Kidney (tissue), 14 donors: ENCODE measurements around the gene GRIN3A. TPM values are rescaled to one million over a fixed set of nuclear protein-coding genes. Genes with fewer than 3 reads are reported as not detected.

Source experiments
- DNase-seq, 5 donors: peaks; one replicate each; pipeline ENCODE4 v3.0.0-alpha.2; 2013 to 2020
- FAIRE-seq: peaks from 2 replicates; lab custom pipeline; 2012; peaks lifted over from hg19 to GRCh38; lab: Jason Lieb, UNC
- H3K27ac ChIP-seq, 2 donors: one replicate each; pipeline ENCODE4 v1.7.0; 2013; ENCODE audit warnings: low read depth in 2 of 2, low read length in 2 of 2, inconsistent platforms in 1 of 2
- H3K27me3 ChIP-seq: one replicate; pipeline ENCODE4 v1.7.1; 2013; ENCODE audit warnings: low read length, inconsistent platforms; ENCODE audit not compliant: control insufficient read depth, insufficient read depth
- H3K36me3 ChIP-seq, 3 donors: one replicate each; pipeline versions ENCODE4 v1.7.0 to v1.7.1; 2013; ENCODE audit warnings: low read length in 3 of 3, control low read depth in 1 of 3, inconsistent platforms in 1 of 3; ENCODE audit not compliant: insufficient read depth in 3 of 3, control insufficient read depth in 2 of 3
- H3K4me1 ChIP-seq, 3 donors: one replicate each; pipeline versions ENCODE4 v1.7.0 to v1.7.1; 2013; ENCODE audit warnings: low read length in 3 of 3, inconsistent platforms in 1 of 3, low read depth in 1 of 3; ENCODE audit not compliant: control insufficient read depth in 2 of 3, insufficient read depth in 2 of 3
- H3K4me3 ChIP-seq, 3 donors: one replicate each; pipeline versions ENCODE4 v1.7.0 to v1.8.1; 2013; ENCODE audit warnings: low read length in 3 of 3, control low read depth in 1 of 3, inconsistent platforms in 1 of 3
- H3K9ac ChIP-seq, 3 donors: one replicate each; pipeline versions ENCODE4 v1.7.0 to v1.7.1; 2013; ENCODE audit warnings: low read length in 3 of 3, control low read depth in 1 of 3, inconsistent platforms in 1 of 3
- H3K9me3 ChIP-seq, 3 donors: one replicate each; pipeline versions ENCODE4 v1.7.0 to v1.7.1; 2013; ENCODE audit warnings: low read length in 3 of 3, control low read depth in 1 of 3, inconsistent platforms in 1 of 3; ENCODE audit not compliant: control insufficient read depth in 2 of 3, insufficient read depth in 1 of 3
- intact Hi-C: fragments of 100-400 bp; cut with DNase I; formaldehyde crosslinking; loops from one replicate; pipeline ENCODE4 v1.11.1; 2022
- polyA plus RNA-seq: library from polyadenylated mRNA; stranded (reverse); fragments of 350-450 nt; fragmentation: Illumina TruSeq; extraction: RNeasy Lipid Tissue Mini Kit (QIAGEN cat#74804); gene quantifications from one replicate; pipeline ENCODE4 v1.2.3, GENCODE V29; 2014; ENCODE audit warnings: low read depth, low replicate concordance; ENCODE audit not compliant: insufficient read depth
- total RNA-seq: library from RNA; stranded (reverse); fragmentation: NEBNext Ultra II Directional; extraction: Animal tissue kit (Norgen Biotek cat#: 25700); gene quantifications from one replicate; pipeline ENCODE4 v1.2.1, GENCODE V29; 2021
- TF ChIP-seq, protein P1 (sequence below): IDR thresholded peaks from 3 replicates; pipeline ENCODE4 v1.5.1; 2012; ENCODE audit warnings: mild to moderate bottlenecking, moderate library complexity, borderline replicate concordance; ENCODE audit not compliant: insufficient read depth; ENCODE audit errors: extremely low read depth
- donor health status: control.
- donor health status: control.
- donor health status: control.
- donor health status: control.
- donor health status: control.
- donor health status: DM: yes; HTN: yes; CAD: no.
- donor health status: Normal renal cell carcinoma (clear cell type).

Gene GRIN3A
- total and polyA plus RNA-seq, 2 donors from 2014 or later = 0.03 to 0.06 TPM

DNA sequence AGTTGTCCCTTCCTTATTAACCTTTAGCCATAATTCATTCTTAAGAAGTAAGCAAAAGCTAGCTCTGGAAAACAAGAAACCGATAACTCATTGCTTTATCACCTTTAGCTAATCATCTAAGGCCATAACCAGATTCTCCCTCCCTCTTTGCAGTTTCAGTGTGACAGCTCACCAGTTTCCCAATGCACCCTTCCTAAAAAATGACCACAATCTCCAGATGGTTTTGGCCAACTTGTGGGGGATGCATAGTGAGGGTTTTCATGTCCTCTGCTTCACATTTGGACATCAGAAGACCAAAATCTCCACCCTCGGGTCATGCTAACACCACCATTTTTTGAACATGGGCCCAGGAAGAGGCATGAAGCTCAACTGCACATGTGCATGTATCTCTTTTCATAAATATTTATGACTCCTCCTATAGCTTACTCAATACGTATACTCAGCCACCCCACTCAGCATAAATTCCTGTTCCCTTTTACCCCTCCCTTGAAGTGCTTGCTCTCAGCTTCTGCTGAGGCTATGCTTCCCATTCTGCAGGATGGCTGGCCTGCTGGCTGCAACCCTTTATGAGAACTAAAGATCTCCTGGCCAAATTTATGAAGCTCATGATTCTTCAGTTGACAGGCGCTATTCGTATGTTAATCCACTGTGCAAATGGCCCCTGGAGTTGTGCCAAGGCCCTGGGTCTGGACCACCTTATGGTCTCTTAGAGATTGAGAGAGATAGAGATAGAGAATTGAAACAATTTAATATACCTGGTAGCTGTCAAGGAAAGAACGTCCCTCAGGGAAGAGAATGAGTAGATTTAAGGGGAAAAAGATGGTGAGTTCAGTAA lies 158.5 kb downstream of the GRIN3A start:
- no peak overlapping the region for H3K4me3 ChIP-seq
- intact Hi-C loops = no loop called here
- no peaks in the 10 kb centered on the region for H3K27me3 ChIP-seq
- H3K27ac ChIP-seq = no peak overlapping the region
- H3K4me1 ChIP-seq = no peaks in the 10 kb centered on the region
- TF ChIP-seq, protein P1, sequence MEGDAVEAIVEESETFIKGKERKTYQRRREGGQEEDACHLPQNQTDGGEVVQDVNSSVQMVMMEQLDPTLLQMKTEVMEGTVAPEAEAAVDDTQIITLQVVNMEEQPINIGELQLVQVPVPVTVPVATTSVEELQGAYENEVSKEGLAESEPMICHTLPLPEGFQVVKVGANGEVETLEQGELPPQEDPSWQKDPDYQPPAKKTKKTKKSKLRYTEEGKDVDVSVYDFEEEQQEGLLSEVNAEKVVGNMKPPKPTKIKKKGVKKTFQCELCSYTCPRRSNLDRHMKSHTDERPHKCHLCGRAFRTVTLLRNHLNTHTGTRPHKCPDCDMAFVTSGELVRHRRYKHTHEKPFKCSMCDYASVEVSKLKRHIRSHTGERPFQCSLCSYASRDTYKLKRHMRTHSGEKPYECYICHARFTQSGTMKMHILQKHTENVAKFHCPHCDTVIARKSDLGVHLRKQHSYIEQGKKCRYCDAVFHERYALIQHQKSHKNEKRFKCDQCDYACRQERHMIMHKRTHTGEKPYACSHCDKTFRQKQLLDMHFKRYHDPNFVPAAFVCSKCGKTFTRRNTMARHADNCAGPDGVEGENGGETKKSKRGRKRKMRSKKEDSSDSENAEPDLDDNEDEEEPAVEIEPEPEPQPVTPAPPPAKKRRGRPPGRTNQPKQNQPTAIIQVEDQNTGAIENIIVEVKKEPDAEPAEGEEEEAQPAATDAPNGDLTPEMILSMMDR = no peak
- H3K9me3 ChIP-seq = no peaks in the 10 kb centered on the region
- H3K9ac ChIP-seq = no peak overlapping the region
- no peak for DNase-seq
- no peak for FAIRE-seq
- H3K36me3 ChIP-seq = no peaks in the 10 kb centered on the region

DNA sequence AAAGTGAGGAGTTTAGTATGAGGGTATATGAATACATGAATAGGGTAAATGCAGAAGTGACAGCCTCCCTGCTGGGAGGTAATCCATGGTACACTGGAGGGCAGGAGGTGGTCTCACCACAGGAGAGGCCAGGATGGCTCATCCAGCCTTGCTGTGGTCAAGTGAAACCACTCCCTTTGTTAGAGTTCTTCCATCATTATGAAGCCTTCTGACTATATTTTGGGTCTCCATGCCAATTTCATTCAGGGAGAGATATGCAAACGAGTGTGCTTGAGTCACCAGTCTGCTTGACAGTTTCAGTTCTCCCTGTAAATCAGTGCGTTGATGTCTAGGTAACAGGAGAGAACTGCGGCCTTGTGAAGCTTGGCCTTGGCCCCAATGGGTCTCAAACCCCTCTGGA lies 160.1 kb downstream of the GRIN3A start:
- Histone ChIP-seq H3K36me3 (no peaks in the 10 kb centered on the region), H3K9me3 (no peaks in the 10 kb centered on the region), H3K4me1 (no peaks in the 10 kb centered on the region), H3K9ac (no peak overlapping the region), H3K27me3 (no peaks in the 10 kb centered on the region), H3K27ac (no peak overlapping the region), H3K4me3 (no peak overlapping the region)
- TF ChIP-seq, protein P1 = no peak
- FAIRE-seq = no peak
- DNase-seq = no peak
- intact Hi-C loops = no loop called here

DNA sequence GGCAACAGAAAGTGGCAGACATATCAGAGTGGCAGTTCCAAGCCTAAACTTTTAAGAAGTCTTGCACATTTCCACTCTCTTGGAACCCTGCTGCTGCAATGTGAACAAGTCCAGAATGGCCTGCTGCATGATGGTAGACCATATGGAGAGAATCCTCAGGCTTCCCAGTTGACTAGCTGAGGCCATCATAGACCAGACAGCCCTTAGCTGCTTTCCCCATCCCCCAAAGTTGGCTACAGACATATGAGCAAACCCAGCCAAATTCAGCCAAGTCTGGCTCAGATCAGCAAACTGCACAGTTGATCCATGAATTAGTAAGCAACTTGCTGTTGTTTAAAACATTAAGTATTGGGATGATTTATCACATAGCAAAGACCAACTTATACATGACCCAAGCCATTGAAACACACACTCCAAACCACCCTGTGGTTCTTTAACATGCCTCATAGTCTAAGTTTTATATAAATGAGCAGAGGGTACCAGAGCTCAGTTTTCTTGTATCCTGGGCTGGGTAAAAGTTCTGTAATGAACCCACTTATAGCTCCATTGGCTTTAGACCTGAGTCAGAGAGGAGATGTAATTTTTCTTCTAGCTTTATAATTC lies 163.6 kb downstream of the GRIN3A start:
- Histone ChIP-seq H3K4me1 (no peaks in the 10 kb centered on the region), H3K4me3 (no peak overlapping the region), H3K27me3 (no peaks in the 10 kb centered on the region), H3K36me3 (no peaks in the 10 kb centered on the region), H3K9me3 (no peaks in the 10 kb centered on the region), H3K9ac (no peak overlapping the region), H3K27ac (no peak overlapping the region)
- TF ChIP-seq, protein P1 = no peak
- no peak for DNase-seq
- intact Hi-C loops = no loop called here
- FAIRE-seq = no peak
